PC-3 (cell line): ENCODE measurements around the gene GBA2. TPM values are rescaled to one million over a fixed set of nuclear protein-coding genes. Genes with fewer than 3 reads are reported as not detected.

ENCODE experiments used
- ATAC-seq: fragments of 200-7000 bp; cut with Tn5 transposase; 2 replicates; pipeline ENCODE4 v1.9.1; 2020; ENCODE audit warnings: mild to moderate bottlenecking, moderate library complexity
- BruUV-seq: library from RNA; stranded (reverse); fragments of 400-500 nt; replicated peaks from 2 replicates; lab custom pipeline; 2021; lab: Mats Ljungman, UMichigan
- CTCF ChIA-PET: fragments of 300-600 bp; sonication (Branson Sonifier 250); formaldehyde crosslinking; loops from one replicate; lab custom pipeline; 2022; ENCODE audit warnings: antibody characterized with exemption; lab: Charles Lee
- POLR2A ChIA-PET: fragments of 300-600 bp; sonication (Branson Sonifier 250); formaldehyde crosslinking; loops from one replicate; lab custom pipeline; 2022; ENCODE audit warnings: antibody characterized with exemption; ENCODE audit not compliant: unreplicated experiment; lab: Charles Lee
- DNase-seq: peaks from one replicate; pipeline ENCODE4 v3.0.0-alpha.2; 2015
- H2AFZ ChIP-seq: fragments of 300-600 bp; sonication (generic); 2 replicates; pipeline ENCODE4 v1.6.0; 2016; ENCODE audit warnings: antibody characterized with exemption, low read length
- H3F3A ChIP-seq: fragments of 300-600 bp; sonication (generic); one replicate; pipeline ENCODE4 v1.6.0; 2017; ENCODE audit warnings: antibody characterized with exemption, low read length, control low read depth, mild to moderate bottlenecking; ENCODE audit not compliant: unreplicated experiment
- H3K27ac ChIP-seq: fragments of 300-600 bp; sonication (generic); 2 replicates; pipeline ENCODE4 v1.5.1; 2016; ENCODE audit warnings: mild to moderate bottlenecking, low read length
- H3K27me3 ChIP-seq: fragments of 300-600 bp; sonication (generic); 2 replicates; pipeline ENCODE4 v1.6.1; 2016; ENCODE audit warnings: low read length, mixed read lengths
- H3K36me3 ChIP-seq: fragments of 300-600 bp; sonication (generic); 2 replicates; pipeline ENCODE4 v1.6.1; 2016; ENCODE audit warnings: low read depth, mixed run types, low read length, mixed read lengths
- H3K4me1 ChIP-seq: fragments of 300-600 bp; sonication (generic); 2 replicates; pipeline ENCODE4 v1.5.1; 2016; ENCODE audit warnings: low read length; ENCODE audit not compliant: insufficient read depth
- H3K4me2 ChIP-seq: fragments of 300-600 bp; sonication (generic); 2 replicates; pipeline ENCODE4 v1.6.0; 2016; ENCODE audit warnings: low read length
- H3K4me3 ChIP-seq: fragments of 300-600 bp; sonication (generic); 2 replicates; pipeline ENCODE4 v1.5.1; 2016; ENCODE audit warnings: mild to moderate bottlenecking, low read length, mixed read lengths
- H3K79me2 ChIP-seq: fragments of 300-600 bp; sonication (generic); 2 replicates; pipeline ENCODE4 v1.6.1; 2017; ENCODE audit warnings: low read length, mixed read lengths
- H3K9ac ChIP-seq: fragments of 300-600 bp; sonication (generic); 2 replicates; pipeline ENCODE4 v1.6.0; 2016; ENCODE audit warnings: mild to moderate bottlenecking, low read length
- H3K9me2 ChIP-seq: fragments of 300-600 bp; sonication (generic); replicated peaks from 2 replicates; pipeline ENCODE4 v1.6.1; 2016; ENCODE audit warnings: mixed run types, low read length, mixed read lengths
- H3K9me3 ChIP-seq: fragments of 300-600 bp; sonication (generic); 2 replicates; pipeline ENCODE4 v1.6.1; 2016; ENCODE audit warnings: low read length, mixed read lengths
- H4K20me1 ChIP-seq: fragments of 300-600 bp; sonication (generic); 2 replicates; pipeline ENCODE4 v1.6.1; 2016; ENCODE audit warnings: low read length, mixed read lengths
- CTCF ChIP-seq: fragments of 300-600 bp; sonication (generic); conservative IDR thresholded peaks from 2 replicates; pipeline ENCODE4 v1.5.1; 2017; ENCODE audit warnings: antibody characterized with exemption, low read depth, mild to moderate bottlenecking, low read length
- EZH2 ChIP-seq: fragments of 300-600 bp; sonication (generic); IDR thresholded peaks from one replicate; pipeline ENCODE4 v1.6.1; 2017; ENCODE audit warnings: antibody characterized with exemption, mild to moderate bottlenecking, low read length; ENCODE audit not compliant: unreplicated experiment
- EZH2phosphoT487 ChIP-seq: fragments of 300-600 bp; sonication (generic); IDR thresholded peaks from 2 replicates; pipeline ENCODE4 v1.6.1; 2018; ENCODE audit warnings: mild to moderate bottlenecking, antibody characterized with exemption, low read length, borderline replicate concordance
- intact Hi-C: fragments of 100-400 bp; cut with micrococcal nuclease; formaldehyde crosslinking; loops from 2 replicates; pipeline ENCODE4 v1.9.0; 2023
- total RNA-seq: library from RNA; depleted of rRNA; stranded (reverse); fragments of >200 nt; gene quantifications from 2 replicates; pipeline ENCODE4 v1.2.3, GENCODE V29; 2014

Gene GBA2
- total RNA-seq, 1 experiment from 2014 or later, result 81.7 TPM

DNA sequence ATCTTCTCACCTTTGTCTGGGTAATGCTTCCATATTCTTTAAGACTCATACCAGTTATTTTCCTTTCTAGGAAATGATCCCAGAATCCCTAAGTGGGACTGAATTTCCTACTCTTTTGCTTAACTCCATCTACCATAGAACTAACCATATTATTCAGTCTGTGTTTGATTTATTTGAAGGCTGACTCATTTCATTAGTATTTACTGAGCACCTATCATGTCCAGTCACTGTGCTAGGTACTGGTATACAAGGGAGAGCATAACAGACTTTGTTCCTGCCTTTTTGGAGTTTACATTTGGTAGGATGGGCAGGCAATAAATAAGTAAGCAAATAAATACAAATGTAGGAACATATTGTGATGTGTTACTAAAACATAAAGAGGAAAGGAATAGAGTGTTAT, 46.7 kb upstream of the GBA2 start:
- no peak overlapping the region for H3K9ac ChIP-seq
- peak overlapping the region; percentile 47 for H3K4me2 ChIP-seq
- intact Hi-C loops, result loop anchor here (1.0 to 10.0 kb wide), 2 partner anchors 20 to 141 kb away; partner anchors contain the start of genes CCDC107, HINT2, RMRP and SIT1
- TF ChIP-seq CTCF, result no peak
- TF ChIP-seq EZH2, result no peak
- TF ChIP-seq EZH2phosphoT487, result no peak
- CTCF ChIA-PET, result interaction anchor here (1.0 kb wide), 1 partner anchor 87 kb away, joined by 3 read pairs; no protein-coding TSS in a partner anchor
- DNase-seq (peak; percentile 67), ATAC-seq (peak; percentile 77)
- H4K20me1 ChIP-seq, result no peaks in the 10 kb centered on the region
- peaks cover 41% of the 10 kb centered on the region for H3K4me1 ChIP-seq
- POLR2A ChIA-PET, result no interaction called here
- H3K9me2 ChIP-seq, result no peaks in the 10 kb centered on the region
- no peaks in the 10 kb centered on the region for H3K36me3 ChIP-seq
- H3K4me3 ChIP-seq, result no peak overlapping the region
- H3K9me3 ChIP-seq, result no peaks in the 10 kb centered on the region
- peaks cover 7% of the 10 kb centered on the region for H3F3A ChIP-seq
- H3K27me3 ChIP-seq, result no peaks in the 10 kb centered on the region
- no peaks in the 10 kb centered on the region for H3K79me2 ChIP-seq
- H2AFZ ChIP-seq, result no peak overlapping the region
- H3K27ac ChIP-seq, result peak overlapping the region; percentile 60
- no TSS peak for BruUV-seq

GRCh38 chr9:35793461-35793860, 44.4 kb upstream of the GBA2 start:
- DNase-seq, result no peak
- H3K4me1 ChIP-seq, result peaks cover 33% of the 10 kb centered on the region

More at GRCh38 chr9:35793461-35793860, 44.4 kb upstream of the GBA2 start:
- Histone ChIP-seq H3K27me3 (no peaks in the 10 kb centered on the region), H4K20me1 (no peaks in the 10 kb centered on the region), H2AFZ (no peak overlapping the region), H3K27ac (no peak overlapping the region), H3K9me2 (no peaks in the 10 kb centered on the region), H3F3A (no peaks in the 10 kb centered on the region), H3K36me3 (no peaks in the 10 kb centered on the region), H3K4me2 (no peak overlapping the region), H3K4me3 (no peak overlapping the region), H3K9me3 (no peaks in the 10 kb centered on the region), H3K79me2 (no peaks in the 10 kb centered on the region), H3K9ac (no peak overlapping the region)
- ATAC-seq, result no peak
- TF ChIP-seq EZH2phosphoT487 (no peak), EZH2 (no peak), CTCF (no peak)
- ChIA-PET POLR2A (no interaction called here), CTCF (no interaction called here)
- intact Hi-C loops, result loop anchor here (10.0 kb wide), 1 partner anchor 139 kb away; the partner anchor contains the start of genes CCDC107, RMRP and SIT1
- BruUV-seq, result no TSS peak
